CD4-positive, alpha-beta memory T cell (primary cell): ENCODE data around the gene FIBP. TPM values are rescaled to one million over a fixed set of nuclear protein-coding genes. Genes with fewer than 3 reads are reported as not detected.

Source experiments
- CTCF ChIA-PET: fragments of 350-600 bp; sonication (Branson Sonifier 250); formaldehyde crosslinking; loops from one replicate; lab custom pipeline; 2021; ENCODE audit warnings: inconsistent platforms; ENCODE audit not compliant: partially characterized antibody; lab: Charles Lee
- POLR2A ChIA-PET: fragments of 350-600 bp; sonication (Branson Sonifier 250); formaldehyde crosslinking; loops from one replicate; lab custom pipeline; 2021; ENCODE audit not compliant: partially characterized antibody; lab: Charles Lee
- DNase-seq, 5 donors: peaks; one replicate each; pipeline versions ENCODE4 v3.0.0 to v3.0.0-alpha.2; 2020 to 2022; ENCODE audit warnings: mixed read lengths in 1 of 5
- H3K27ac ChIP-seq: one replicate; pipeline ENCODE4 v1.7.0; 2013; ENCODE audit warnings: low read depth, low read length
- H3K27me3 ChIP-seq: 2 replicates; pipeline ENCODE4 v1.7.0; 2013; ENCODE audit warnings: mild to moderate bottlenecking, low read length, moderate library complexity; ENCODE audit not compliant: insufficient read depth
- H3K36me3 ChIP-seq: 2 replicates; pipeline ENCODE4 v1.7.0; 2013; ENCODE audit warnings: mild to moderate bottlenecking, low read length, moderate library complexity; ENCODE audit not compliant: insufficient read depth
- H3K4me1 ChIP-seq: 2 replicates; pipeline ENCODE4 v1.7.0; 2013; ENCODE audit warnings: mild to moderate bottlenecking, low read length, moderate library complexity; ENCODE audit not compliant: insufficient read depth
- H3K4me3 ChIP-seq, 2 donors: one replicate each; pipeline ENCODE4 v1.7.0; 2013; ENCODE audit warnings: low read length in 2 of 2, mild to moderate bottlenecking in 1 of 2
- H3K9me3 ChIP-seq, 2 donors: one replicate each; pipeline ENCODE4 v1.7.0; 2013; ENCODE audit warnings: low read length in 2 of 2, control low read depth in 1 of 2; ENCODE audit not compliant: control insufficient read depth in 1 of 2
- H3K27ac Mint-ChIP-seq, 7 donors: one replicate each; pipeline ENCODE4 v1.8.0; 2020 to 2021; ENCODE audit warnings: mixed read lengths in 7 of 7, mild to moderate bottlenecking in 6 of 7, inconsistent platforms in 3 of 7, moderate library complexity in 3 of 7
- H3K27me3 Mint-ChIP-seq, 2 donors: one replicate each; pipeline ENCODE4 v1.8.0; 2020 to 2021; ENCODE audit warnings: mixed read lengths in 2 of 2
- H3K36me3 Mint-ChIP-seq, 2 donors: one replicate each; pipeline ENCODE4 v1.8.0; 2020 to 2021; ENCODE audit warnings: mixed read lengths in 2 of 2, inconsistent platforms in 1 of 2, mild to moderate bottlenecking in 1 of 2
- H3K4me1 Mint-ChIP-seq, 4 donors: one replicate each; pipeline ENCODE4 v1.8.0; 2020 to 2021; ENCODE audit warnings: mixed read lengths in 4 of 4, mild to moderate bottlenecking in 1 of 4
- H3K4me3 Mint-ChIP-seq, 8 donors: one replicate each; pipeline ENCODE4 v1.8.0; 2020 to 2021; ENCODE audit warnings: mixed read lengths in 8 of 8, mild to moderate bottlenecking in 7 of 8, moderate library complexity in 6 of 8, inconsistent platforms in 3 of 8
- H3K9me3 Mint-ChIP-seq, 8 donors: one replicate each; pipeline ENCODE4 v1.8.0; 2020 to 2021; ENCODE audit warnings: mixed read lengths in 8 of 8, mild to moderate bottlenecking in 5 of 8, inconsistent platforms in 3 of 8, moderate library complexity in 1 of 8
- intact Hi-C: fragments of 100-400 bp; cut with micrococcal nuclease; formaldehyde crosslinking; loops from one replicate; pipeline ENCODE4 v1.15.1; 2023
- polyA plus RNA-seq, 2 donors: library from polyadenylated mRNA; unstranded; fragments of 300-500 nt; fragmentation: Illumina TruSeq; gene quantifications; one replicate each; pipeline ENCODE4 v1.2.3, GENCODE V29; 2021
- total RNA-seq, 2 experiments: library from RNA; stranded (reverse); gene quantifications; one replicate each; pipeline ENCODE4 v1.2.3, GENCODE V29; 2021

The FIBP gene
- total and polyA plus RNA-seq, 4 experiments from 2014 or later: 39.9 to 99.0 (median 60.7) TPM

GRCh38 chr11:65898656-65899355 is 10.5 kb upstream of the FIBP start:
- ChIA-PET CTCF (interaction anchor here (0.9 to 11.2 kb wide), 3 partner anchors 11 to 39 kb away, joined by 3 to 162 read pairs (median 3); partner anchors contain the start of genes CCDC85B, FIBP and MUS81), POLR2A (interaction anchor here (1.1 to 3.4 kb wide), 7 partner anchors 8 to 369 kb away, joined by 3 to 22 read pairs (median 9); partner anchors contain the start of genes C11orf68, CCDC85B, CFL1 and DRAP1)
- H3K4me3 Mint-ChIP-seq: peak overlapping the region; percentile 59 to 81 (median 72)
- H3K4me3 ChIP-seq: peak overlapping the region in 1 of 2 donors; percentile 51
- peak overlapping the region in 6 of 7 donors; percentile 74 to 88 (median 84) for H3K27ac Mint-ChIP-seq
- H3K27me3 Mint-ChIP-seq: peaks cover 0 to 1% of the 10 kb centered on the region in 2 donors
- H3K4me1 ChIP-seq: peaks cover 30% of the 10 kb centered on the region
- no peak for DNase-seq
- H3K27me3 ChIP-seq: peaks cover 4% of the 10 kb centered on the region
- H3K9me3 Mint-ChIP-seq: no peaks in the 10 kb centered on the region
- H3K27ac ChIP-seq: no peak overlapping the region
- intact Hi-C loops: no loop called here
- H3K9me3 ChIP-seq: no peaks in the 10 kb centered on the region
- H3K36me3 Mint-ChIP-seq: no peaks in the 10 kb centered on the region
- peaks cover 9 to 38% (median 14%) of the 10 kb centered on the region in 4 donors for H3K4me1 Mint-ChIP-seq
- H3K36me3 ChIP-seq: no peaks in the 10 kb centered on the region

GRCh38 chr11:65897020-65897471 is 8.8 kb upstream of the FIBP start:
- DNase-seq: no peak
- peaks cover 4% of the 10 kb centered on the region for H3K27me3 ChIP-seq
- peaks cover 19 to 52% (median 27%) of the 10 kb centered on the region in 4 donors for H3K4me1 Mint-ChIP-seq
- H3K27ac Mint-ChIP-seq: peak overlapping the region in 1 of 7 donors; percentile 82
- intact Hi-C loops: no loop called here
- no peaks in the 10 kb centered on the region for H3K36me3 Mint-ChIP-seq
- no peak overlapping the region for H3K4me3 ChIP-seq
- H3K9me3 ChIP-seq: no peaks in the 10 kb centered on the region
- peaks cover 47% of the 10 kb centered on the region for H3K4me1 ChIP-seq
- ChIA-PET CTCF (interaction anchor here (11.2 kb wide), 1 partner anchor 9 kb away, joined by 162 read pairs; the partner anchor contains the start of genes CCDC85B and FIBP), POLR2A (interaction anchor here (0.8 to 2.5 kb wide), 4 partner anchors 8 to 22 kb away, joined by 3 to 20 read pairs (median 12); partner anchors contain the start of genes C11orf68, DRAP1 and FIBP)
- H3K27ac ChIP-seq: no peak overlapping the region
- H3K27me3 Mint-ChIP-seq: no peaks in the 10 kb centered on the region
- no peaks in the 10 kb centered on the region for H3K36me3 ChIP-seq
- H3K9me3 Mint-ChIP-seq: no peaks in the 10 kb centered on the region
- H3K4me3 Mint-ChIP-seq: peak overlapping the region in 1 of 8 donors; percentile 39

GRCh38 chr11:65896034-65896999 is 8.0 kb upstream of the FIBP start:
- H3K4me1 ChIP-seq: peaks cover 54% of the 10 kb centered on the region
- H3K27me3 ChIP-seq: peaks cover 4% of the 10 kb centered on the region
- H3K9me3 ChIP-seq: no peaks in the 10 kb centered on the region
- Mint-ChIP-seq H3K4me1 (peaks cover 20 to 54% (median 30%) of the 10 kb centered on the region in 4 donors), H3K9me3 (no peaks in the 10 kb centered on the region), H3K36me3 (no peaks in the 10 kb centered on the region), H3K4me3 (peak overlapping the region in 1 of 8 donors; percentile 41), H3K27ac (peak overlapping the region in 6 of 7 donors; percentile 27 to 82 (median 67)), H3K27me3 (no peaks in the 10 kb centered on the region)
- DNase-seq: no peak
- no peak overlapping the region for H3K27ac ChIP-seq
- no peaks in the 10 kb centered on the region for H3K36me3 ChIP-seq
- H3K4me3 ChIP-seq: no peak overlapping the region
- POLR2A ChIA-PET: interaction anchor here (0.8 kb wide), 2 partner anchors 9 kb away, joined by 3 to 4 read pairs; no protein-coding TSS in a partner anchor
- intact Hi-C loops: no loop called here
- CTCF ChIA-PET: interaction anchor here (0.8 to 11.2 kb wide), 3 partner anchors 8 to 107 kb away, joined by 3 to 162 read pairs (median 3); partner anchors contain the start of genes CCDC85B and FIBP

GRCh38 chr11:65895482-65895981 is 7.3 kb upstream of the FIBP start:
- Histone ChIP-seq H3K27ac (no peak overlapping the region), H3K4me3 (no peak overlapping the region), H3K9me3 (no peaks in the 10 kb centered on the region), H3K36me3 (no peaks in the 10 kb centered on the region), H3K27me3 (peaks cover 4% of the 10 kb centered on the region), H3K4me1 (peaks cover 50% of the 10 kb centered on the region)
- Mint-ChIP-seq H3K36me3 (no peaks in the 10 kb centered on the region), H3K9me3 (no peaks in the 10 kb centered on the region), H3K27ac (peak overlapping the region in 6 of 7 donors; percentile 72 to 91 (median 80)), H3K27me3 (no peaks in the 10 kb centered on the region), H3K4me1 (peaks cover 18 to 52% (median 26%) of the 10 kb centered on the region in 4 donors), H3K4me3 (peak overlapping the region in 4 of 8 donors; percentile 15 to 54 (median 30))
- CTCF ChIA-PET: interaction anchor here (1.1 to 11.2 kb wide), 2 partner anchors 8 to 107 kb away, joined by 3 to 162 read pairs; partner anchors contain the start of genes CCDC85B and FIBP
- no peak for DNase-seq
- POLR2A ChIA-PET: interaction anchor here (0.7 kb wide), 1 partner anchor 65 kb away, joined by 3 read pairs; no protein-coding TSS in a partner anchor
- intact Hi-C loops: no loop called here

GRCh38 chr11:65894034-65894591 is 5.8 kb upstream of the FIBP start:
- peaks cover 30 to 64% (median 37%) of the 10 kb centered on the region in 4 donors for H3K4me1 Mint-ChIP-seq
- peaks cover 0 to 3% of the 10 kb centered on the region in 2 donors for H3K36me3 Mint-ChIP-seq
- POLR2A ChIA-PET: interaction anchor here (0.7 to 17.4 kb wide), 9 partner anchors 10 to 222 kb away, joined by 3 to 435 read pairs (median 6); partner anchors contain the start of genes C11orf68, CFL1, DRAP1 and KAT5
- intact Hi-C loops: no loop called here
- no peaks in the 10 kb centered on the region for H3K9me3 ChIP-seq
- H3K36me3 ChIP-seq: no peaks in the 10 kb centered on the region
- H3K4me3 ChIP-seq: peak overlapping the region; percentile 27 to 46
- H3K27ac Mint-ChIP-seq: peak overlapping the region; percentile 82 to 96 (median 92)
- H3K27me3 Mint-ChIP-seq: no peaks in the 10 kb centered on the region
- peaks cover 0 to under 1% (median 0%) of the 10 kb centered on the region in 8 donors for H3K9me3 Mint-ChIP-seq
- H3K27ac ChIP-seq: peak overlapping the region; percentile 86
- no peaks in the 10 kb centered on the region for H3K27me3 ChIP-seq
- DNase-seq: peak in 3 of 5 donors; percentile 21 to 47 (median 33)
- peak overlapping the region; percentile 65 to 85 (median 82) for H3K4me3 Mint-ChIP-seq
- CTCF ChIA-PET: interaction anchor here (0.9 to 15.3 kb wide), 6 partner anchors 6 to 99 kb away, joined by 3 to 281 read pairs (median 4); partner anchors contain the start of genes CCDC85B, CFL1, FIBP and MUS81
- H3K4me1 ChIP-seq: peaks cover 52% of the 10 kb centered on the region
